A673 (cell line): ENCODE measurements around the gene AP1M1. TPM values are rescaled to one million over a fixed set of nuclear protein-coding genes. Genes with fewer than 3 reads are reported as not detected.

Experiments used
- BruUV-seq: library from RNA; stranded (reverse); fragments of 400-500 nt; replicated peaks from 2 replicates; lab custom pipeline; 2021; lab: Mats Ljungman, UMichigan
- CTCF ChIA-PET: fragments of 300-600 bp; sonication (Branson Sonifier 250); formaldehyde crosslinking; loops from one replicate; lab custom pipeline; 2022; ENCODE audit warnings: antibody characterized with exemption; lab: Charles Lee
- POLR2A ChIA-PET: fragments of 300-600 bp; sonication (Branson Sonifier 250); formaldehyde crosslinking; loops from one replicate; lab custom pipeline; 2022; ENCODE audit warnings: antibody characterized with exemption; ENCODE audit not compliant: low non-redundant PET; lab: Charles Lee
- DNase-seq: peaks from one replicate; pipeline ENCODE4 v3.0.0-alpha.2; 2015; ENCODE audit warnings: low spot score
- H3K27ac ChIP-seq: fragments of 200-600 bp; sonication (generic); 2 replicates; pipeline ENCODE4 v1.5.1; 2016; ENCODE audit warnings: mixed run types, low read depth, mild to moderate bottlenecking, mixed read lengths, antibody characterized with exemption, low read length; ENCODE audit not compliant: poor library complexity, severe bottlenecking
- H3K27me3 ChIP-seq: fragments of 200-600 bp; sonication (generic); replicated peaks from 2 replicates; pipeline ENCODE4 v1.6.1; 2017; ENCODE audit warnings: mixed run types, low read depth, mild to moderate bottlenecking, mixed read lengths, antibody characterized with exemption, low read length; ENCODE audit not compliant: insufficient read depth, poor library complexity
- H3K36me3 ChIP-seq: fragments of 200-600 bp; sonication (generic); 2 replicates; pipeline ENCODE4 v1.6.1; 2016; ENCODE audit warnings: mixed run types, mild to moderate bottlenecking, mixed read lengths, antibody characterized with exemption, low read length; ENCODE audit not compliant: insufficient read depth, poor library complexity, severe bottlenecking
- H3K4me1 ChIP-seq: fragments of 200-600 bp; sonication (generic); 2 replicates; pipeline ENCODE4 v1.6.1; 2017; ENCODE audit warnings: mixed run types, mild to moderate bottlenecking, mixed read lengths, antibody characterized with exemption, low read length; ENCODE audit not compliant: insufficient read depth, poor library complexity, severe bottlenecking
- H3K4me3 ChIP-seq: fragments of 200-600 bp; sonication (generic); 2 replicates; pipeline ENCODE4 v1.5.1; 2016; ENCODE audit warnings: low read depth, mixed run types, mild to moderate bottlenecking, mixed read lengths, low read length; ENCODE audit not compliant: poor library complexity, severe bottlenecking
- H3K9me3 ChIP-seq: fragments of 200-600 bp; sonication (generic); 2 replicates; pipeline ENCODE4 v1.6.1; 2016; ENCODE audit warnings: mixed run types, low read depth, mild to moderate bottlenecking, mixed read lengths, antibody characterized with exemption, low read length; ENCODE audit not compliant: poor library complexity, severe bottlenecking
- CTCF ChIP-seq: fragments of 300-800, 200-600 bp; sonication (generic); conservative IDR thresholded peaks from 2 replicates; pipeline ENCODE4 v1.5.1; 2017; ENCODE audit warnings: low read depth, mild to moderate bottlenecking, antibody characterized with exemption, low read length, moderate library complexity, mixed read lengths
- EZH2 ChIP-seq: fragments of 200-600 bp; sonication (generic); IDR thresholded peaks from 2 replicates; pipeline ENCODE4 v1.6.1; 2017; ENCODE audit warnings: borderline replicate concordance, low read depth, mild to moderate bottlenecking, mixed read lengths, antibody characterized with exemption, low read length; ENCODE audit not compliant: poor library complexity, severe bottlenecking
- intact Hi-C: fragments of 100-400 bp; cut with micrococcal nuclease; formaldehyde crosslinking; loops from one replicate; pipeline ENCODE4 v1.10.0; 2022; ENCODE audit not compliant: unreplicated experiment
- total RNA-seq: library from RNA; stranded (reverse); gene quantifications from 2 replicates; pipeline ENCODE4 v1.2.3, GENCODE V29; 2021

AP1M1 gene
- total RNA-seq, 1 experiment from 2014 or later = 105 TPM

DNA sequence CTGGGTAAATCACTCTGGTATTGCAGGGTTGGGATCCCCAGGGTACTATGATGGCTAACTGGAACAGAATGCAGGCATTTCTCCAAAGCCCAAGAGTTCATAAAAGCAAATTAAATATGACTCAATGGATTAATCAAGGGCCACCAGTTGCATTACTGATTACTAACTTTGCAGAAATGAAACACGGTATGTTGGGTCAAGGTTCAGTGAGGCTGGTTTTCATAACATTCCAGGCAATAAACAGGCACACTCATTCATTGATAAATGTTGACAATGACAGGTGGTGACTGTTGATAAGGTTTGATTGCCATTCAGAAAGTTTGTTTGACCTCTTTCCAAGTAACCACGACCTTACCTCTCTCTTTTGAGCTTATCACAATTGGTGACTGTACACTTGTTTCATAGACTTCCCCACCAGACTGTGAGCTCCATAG lies 506 bp upstream of the AP1M1 start:
- Histone ChIP-seq H3K27me3 (no peaks in the 10 kb centered on the region), H3K27ac (peak overlapping the region; percentile 56), H3K4me1 (peaks cover 11% of the 10 kb centered on the region), H3K36me3 (peaks cover 18% of the 10 kb centered on the region), H3K9me3 (no peaks in the 10 kb centered on the region), H3K4me3 (peak overlapping the region; percentile 92)
- intact Hi-C loops = no loop called here
- no peak for DNase-seq
- TSS peak; percentile 93 for BruUV-seq
- ChIA-PET POLR2A (no interaction called here), CTCF (interaction anchor here (0.7 to 1.0 kb wide), 2 partner anchors 12 to 156 kb away, joined by 3 to 6 read pairs; partner anchors contain the start of gene FAM32A)
- TF ChIP-seq EZH2 (no peak), CTCF (no peak)

GRCh38 chr19:16198370-16198651 lies 600 bp downstream of the AP1M1 start:
- Histone ChIP-seq H3K9me3 (no peaks in the 10 kb centered on the region), H3K4me3 (peak overlapping the region; percentile 92), H3K36me3 (peaks cover 27% of the 10 kb centered on the region), H3K27me3 (no peaks in the 10 kb centered on the region), H3K27ac (peak overlapping the region; percentile 56), H3K4me1 (peaks cover 11% of the 10 kb centered on the region)
- TF ChIP-seq EZH2 = no peak
- no peak for TF ChIP-seq CTCF
- ChIA-PET CTCF (no interaction called here), POLR2A (interaction anchor here (0.6 to 0.8 kb wide), 2 partner anchors 9 to 13 kb away, joined by 3 to 14 read pairs; partner anchors contain the start of gene FAM32A)
- intact Hi-C loops = no loop called here
- BruUV-seq = no TSS peak
- no peak for DNase-seq

DNA sequence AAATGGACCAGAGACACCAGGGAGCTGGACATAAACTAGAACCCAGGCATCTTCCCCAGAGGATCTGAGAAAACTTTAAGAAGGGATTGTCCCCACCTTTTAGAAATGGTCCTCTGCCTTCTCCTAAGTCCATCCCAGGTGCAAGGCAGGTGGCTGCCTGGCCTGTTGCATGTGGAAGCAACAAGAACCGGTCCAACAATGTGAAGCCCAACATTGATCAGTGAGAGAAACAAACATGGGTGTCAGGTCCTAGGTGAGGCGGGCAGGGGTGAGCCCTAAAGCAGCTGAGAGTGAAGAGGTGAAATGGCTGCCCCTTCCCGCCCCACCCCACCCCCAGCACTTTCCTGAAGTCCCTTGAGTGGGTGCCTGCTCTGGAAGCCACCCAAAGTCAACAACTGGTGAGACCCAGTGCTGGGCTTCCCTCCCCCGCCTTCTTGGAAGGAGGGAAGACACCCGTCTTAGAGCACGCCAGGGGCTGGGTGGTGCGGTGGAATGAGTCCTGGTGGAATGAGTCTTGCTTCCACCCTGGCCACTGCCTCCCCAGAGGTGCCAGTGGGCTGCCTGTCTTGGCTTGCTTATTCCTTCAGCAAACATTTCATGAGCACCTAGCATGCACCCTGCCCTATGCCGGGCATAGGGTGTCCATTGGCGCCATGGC lies 1.7 kb downstream of the AP1M1 start:
- POLR2A ChIA-PET = no interaction called here
- no TSS peak for BruUV-seq
- H3K4me3 ChIP-seq = no peak overlapping the region

More for the DNA sequence above, 1.7 kb downstream of the AP1M1 start:
- H3K27ac ChIP-seq = no peak overlapping the region
- peaks cover 31% of the 10 kb centered on the region for H3K36me3 ChIP-seq
- TF ChIP-seq CTCF = no peak
- TF ChIP-seq EZH2 = no peak
- no peaks in the 10 kb centered on the region for H3K27me3 ChIP-seq
- H3K4me1 ChIP-seq = peaks cover 11% of the 10 kb centered on the region
- DNase-seq = no peak
- intact Hi-C loops = no loop called here
- CTCF ChIA-PET = no interaction called here
- no peaks in the 10 kb centered on the region for H3K9me3 ChIP-seq
